ENCODE measurements around the gene C6orf89. TPM values are rescaled to one million over a fixed set of nuclear protein-coding genes. Genes with fewer than 3 reads are reported as not detected.

C6orf89 gene
- total RNA-seq, 1 experiment from 2014 or later, result 36.9 TPM

DNA sequence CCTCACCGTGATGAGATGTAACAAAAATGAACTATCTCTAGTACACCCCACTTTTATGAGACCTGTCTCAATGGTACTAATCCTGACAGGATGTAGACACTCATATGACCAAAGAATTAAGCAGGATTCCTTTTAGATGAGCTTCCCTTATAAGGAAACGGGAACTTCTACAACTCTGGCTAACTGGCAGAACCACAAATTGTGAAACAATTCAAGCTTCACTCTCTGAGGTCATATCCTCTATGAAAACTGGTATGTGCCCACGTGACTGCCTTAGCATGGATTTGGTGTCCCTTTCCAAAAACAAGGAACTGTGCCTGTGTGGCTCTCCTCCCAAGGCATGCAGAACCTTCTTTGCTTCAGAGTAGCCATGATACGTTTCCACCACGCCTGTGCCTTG, 32.4 kb upstream of the C6orf89 start:
- Mint-ChIP-seq H3K36me3 (ENCODE audit: insufficient read depth, unreplicated experiment) (peaks cover 40% of the 10 kb centered on the region), H3K4me3 (ENCODE audit: unreplicated experiment) (no peak overlapping the region), H3K27ac (ENCODE audit: low read depth, unreplicated experiment) (peak overlapping the region; percentile 11), H3K9me3 (ENCODE audit: unreplicated experiment) (no peaks in the 10 kb centered on the region), H3K27me3 (ENCODE audit: insufficient read depth, unreplicated experiment) (no peaks in the 10 kb centered on the region), H3K4me1 (ENCODE audit: insufficient read depth, unreplicated experiment) (peaks cover 17% of the 10 kb centered on the region)
- ChIA-PET CTCF (interaction anchor here (0.5 to 5.2 kb wide), 7 partner anchors 87 to 832 kb away, joined by 3 to 64 read pairs (median 6); no protein-coding TSS in a partner anchor), POLR2A (interaction anchor here (0.5 to 2.8 kb wide), 7 partner anchors 9 to 467 kb away, joined by 3 to 18 read pairs (median 3); partner anchors contain the start of gene PPIL1)
- DNase-seq (ENCODE audit: unreplicated experiment), result peak; percentile 60
- TF ChIP-seq, protein P1, sequence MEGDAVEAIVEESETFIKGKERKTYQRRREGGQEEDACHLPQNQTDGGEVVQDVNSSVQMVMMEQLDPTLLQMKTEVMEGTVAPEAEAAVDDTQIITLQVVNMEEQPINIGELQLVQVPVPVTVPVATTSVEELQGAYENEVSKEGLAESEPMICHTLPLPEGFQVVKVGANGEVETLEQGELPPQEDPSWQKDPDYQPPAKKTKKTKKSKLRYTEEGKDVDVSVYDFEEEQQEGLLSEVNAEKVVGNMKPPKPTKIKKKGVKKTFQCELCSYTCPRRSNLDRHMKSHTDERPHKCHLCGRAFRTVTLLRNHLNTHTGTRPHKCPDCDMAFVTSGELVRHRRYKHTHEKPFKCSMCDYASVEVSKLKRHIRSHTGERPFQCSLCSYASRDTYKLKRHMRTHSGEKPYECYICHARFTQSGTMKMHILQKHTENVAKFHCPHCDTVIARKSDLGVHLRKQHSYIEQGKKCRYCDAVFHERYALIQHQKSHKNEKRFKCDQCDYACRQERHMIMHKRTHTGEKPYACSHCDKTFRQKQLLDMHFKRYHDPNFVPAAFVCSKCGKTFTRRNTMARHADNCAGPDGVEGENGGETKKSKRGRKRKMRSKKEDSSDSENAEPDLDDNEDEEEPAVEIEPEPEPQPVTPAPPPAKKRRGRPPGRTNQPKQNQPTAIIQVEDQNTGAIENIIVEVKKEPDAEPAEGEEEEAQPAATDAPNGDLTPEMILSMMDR (IDR thresholded peaks at IDR 0.05; ENCODE audit: unreplicated experiment), result no peak
- no TSS peak for BruUV-seq (replicated peaks)
- intact Hi-C loops (cut with micrococcal nuclease), result no loop called here

DNA sequence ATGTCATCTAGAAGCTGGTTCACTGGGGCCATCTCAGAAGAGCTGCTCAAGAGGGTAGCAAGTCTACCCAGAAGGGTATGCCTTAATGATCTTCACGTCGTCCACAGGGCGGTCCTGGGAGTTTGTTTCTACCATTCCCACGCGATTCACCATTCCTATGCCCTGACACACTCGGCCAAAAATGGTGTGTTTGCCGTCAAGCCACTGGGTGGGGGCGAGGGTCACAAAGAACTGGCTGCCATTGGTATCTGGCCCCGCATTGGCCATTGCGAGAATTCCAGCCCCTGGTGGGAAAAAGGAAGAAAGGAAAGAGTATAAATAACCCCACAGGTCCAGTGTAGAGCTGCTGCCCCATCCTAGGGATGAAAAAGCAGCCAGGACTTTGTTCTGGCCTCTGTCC, 30.0 kb upstream of the C6orf89 start:
- DNase-seq (ENCODE audit: unreplicated experiment), result no peak
- H3K9me3 Mint-ChIP-seq (ENCODE audit: unreplicated experiment), result no peaks in the 10 kb centered on the region
- no peak overlapping the region for H3K4me3 Mint-ChIP-seq (ENCODE audit: unreplicated experiment)
- ChIA-PET CTCF (interaction anchor here (0.5 to 1.1 kb wide), 3 partner anchors 10 to 339 kb away, joined by 3 to 4 read pairs (median 4); no protein-coding TSS in a partner anchor), POLR2A (no interaction called here)
- no peak overlapping the region for H3K27ac Mint-ChIP-seq (ENCODE audit: low read depth, unreplicated experiment)
- intact Hi-C loops (cut with micrococcal nuclease), result no loop called here
- H3K27me3 Mint-ChIP-seq (ENCODE audit: insufficient read depth, unreplicated experiment), result no peaks in the 10 kb centered on the region
- peaks cover 22% of the 10 kb centered on the region for H3K4me1 Mint-ChIP-seq (ENCODE audit: insufficient read depth, unreplicated experiment)
- TF ChIP-seq, protein P1 (IDR thresholded peaks at IDR 0.05; ENCODE audit: unreplicated experiment), result no peak
- no TSS peak for BruUV-seq (replicated peaks)
- H3K36me3 Mint-ChIP-seq (ENCODE audit: insufficient read depth, unreplicated experiment), result peaks cover 45% of the 10 kb centered on the region

DNA sequence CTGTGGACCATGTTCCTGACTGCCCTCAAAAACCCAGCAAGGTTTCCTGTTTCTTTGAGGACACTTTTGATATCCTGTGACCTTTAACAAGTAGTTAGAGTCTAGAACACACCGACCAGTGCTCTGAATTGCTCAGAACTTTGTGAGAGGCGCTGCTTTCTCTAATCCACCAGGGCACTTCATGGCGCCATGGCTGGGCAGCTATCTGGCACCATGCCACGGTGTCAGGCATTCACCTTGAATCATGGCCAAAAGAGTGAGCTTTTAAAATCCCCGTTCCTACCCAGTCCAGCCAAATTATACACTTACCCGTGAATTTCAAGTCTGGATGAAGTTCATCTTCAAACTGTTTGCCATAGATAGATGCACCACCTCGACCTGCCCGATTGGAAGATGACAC, 29.5 kb upstream of the C6orf89 start:
- CTCF ChIA-PET, result interaction anchor here (0.5 to 1.0 kb wide), 2 partner anchors 12 to 339 kb away, joined by 3 to 4 read pairs; no protein-coding TSS in a partner anchor
- no peaks in the 10 kb centered on the region for H3K27me3 Mint-ChIP-seq (ENCODE audit: insufficient read depth, unreplicated experiment)
- H3K4me3 Mint-ChIP-seq (ENCODE audit: unreplicated experiment), result no peak overlapping the region
- POLR2A ChIA-PET, result no interaction called here
- no TSS peak for BruUV-seq (replicated peaks)
- TF ChIP-seq, protein P1 (IDR thresholded peaks at IDR 0.05; ENCODE audit: unreplicated experiment), result no peak
- no peaks in the 10 kb centered on the region for H3K9me3 Mint-ChIP-seq (ENCODE audit: unreplicated experiment)
- peaks cover 44% of the 10 kb centered on the region for H3K36me3 Mint-ChIP-seq (ENCODE audit: insufficient read depth, unreplicated experiment)
- intact Hi-C loops (cut with micrococcal nuclease), result no loop called here
- H3K27ac Mint-ChIP-seq (ENCODE audit: low read depth, unreplicated experiment), result no peak overlapping the region
- DNase-seq (ENCODE audit: unreplicated experiment), result no peak
- peaks cover 22% of the 10 kb centered on the region for H3K4me1 Mint-ChIP-seq (ENCODE audit: insufficient read depth, unreplicated experiment)

DNA sequence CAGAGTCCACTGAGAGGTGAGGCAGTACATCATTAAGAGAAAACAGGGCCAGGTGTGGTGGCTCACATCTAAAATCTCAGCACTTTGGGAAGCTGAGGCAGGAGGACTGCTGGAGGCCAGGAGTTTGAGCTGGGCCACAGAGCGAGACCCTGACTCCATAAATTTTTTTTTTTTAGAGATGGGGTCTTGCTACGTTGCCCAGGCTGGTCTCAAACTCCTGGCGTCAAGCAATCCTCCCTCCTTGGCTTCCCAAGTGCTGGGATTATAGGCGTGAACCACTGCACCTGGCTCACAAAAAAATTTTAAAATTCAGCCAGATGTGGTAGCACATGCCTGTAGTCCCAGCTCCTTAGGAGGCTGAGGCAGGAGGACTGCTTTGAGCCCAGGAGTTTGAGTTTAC, 28.4 kb upstream of the C6orf89 start:
- no TSS peak for BruUV-seq (replicated peaks)
- no peaks in the 10 kb centered on the region for H3K27me3 Mint-ChIP-seq (ENCODE audit: insufficient read depth, unreplicated experiment)
- ChIA-PET CTCF (interaction anchor here (0.6 to 1.5 kb wide), 5 partner anchors 8 to 243 kb away, joined by 3 to 6 read pairs (median 3); no protein-coding TSS in a partner anchor), POLR2A (interaction anchor here (0.6 to 1.3 kb wide), 5 partner anchors 16 to 1095 kb away, joined by 3 to 6 read pairs (median 3); no protein-coding TSS in a partner anchor)
- H3K9me3 Mint-ChIP-seq (ENCODE audit: unreplicated experiment), result no peaks in the 10 kb centered on the region
- intact Hi-C loops (cut with micrococcal nuclease), result no loop called here
- no peak overlapping the region for H3K27ac Mint-ChIP-seq (ENCODE audit: low read depth, unreplicated experiment)
- H3K4me1 Mint-ChIP-seq (ENCODE audit: insufficient read depth, unreplicated experiment), result peaks cover 26% of the 10 kb centered on the region
- no peak overlapping the region for H3K4me3 Mint-ChIP-seq (ENCODE audit: unreplicated experiment)
- no peak for DNase-seq (ENCODE audit: unreplicated experiment)
- peaks cover 50% of the 10 kb centered on the region for H3K36me3 Mint-ChIP-seq (ENCODE audit: insufficient read depth, unreplicated experiment)
- TF ChIP-seq, protein P1 (IDR thresholded peaks at IDR 0.05; ENCODE audit: unreplicated experiment), result no peak
